ENCODE data around the gene FKBP14.
A peak's percentile ranks its signal among the peaks of the same experiment; 100 is the strongest.

Gene FKBP14

GRCh38 chr7:30026229-30027064, at the start of gene FKBP14:
Gene FKBP14 (minus strand): TSS chr7:30026702. CDS start chr7:30026508, 194 bp downstream.
- peak; percentile 95 for DNase-seq

GRCh38 chr7:30074422-30075030, 48.0 kb upstream of the FKBP14 start:
- peak; percentile 37 for DNase-seq

GRCh38 chr7:30072735-30073134, 46.2 kb upstream of the FKBP14 start:
- DNase-seq: no peak

- no peak for DNase-seq
Observed at GRCh38 chr7:30070052-30070451, 43.5 kb upstream of the FKBP14 start.

GRCh38 chr7:30069096-30069867, 42.8 kb upstream of the FKBP14 start:
- DNase-seq: no peak

GRCh38 chr7:30068117-30068516, 41.6 kb upstream of the FKBP14 start:
- no peak for DNase-seq

GRCh38 chr7:30066687-30067086, 40.2 kb upstream of the FKBP14 start:
- no peak for DNase-seq

GRCh38 chr7:30065746-30066145, 39.2 kb upstream of the FKBP14 start:
- no peak for DNase-seq

GRCh38 chr7:30062587-30062986, 36.1 kb upstream of the FKBP14 start:
- DNase-seq: peak; percentile 32

GRCh38 chr7:30061786-30062185, 35.3 kb upstream of the FKBP14 start:
- DNase-seq: peak; percentile 4

GRCh38 chr7:30057741-30058140, 31.2 kb upstream of the FKBP14 start:
- DNase-seq: no peak

- DNase-seq: no peak
Observed at GRCh38 chr7:30053068-30053467, 26.6 kb upstream of the FKBP14 start.

GRCh38 chr7:30049173-30049572, 22.7 kb upstream of the FKBP14 start:
- DNase-seq: no peak

GRCh38 chr7:30048582-30048981, 22.1 kb upstream of the FKBP14 start:
- no peak for DNase-seq

GRCh38 chr7:30047124-30047523, 20.6 kb upstream of the FKBP14 start:
- DNase-seq: no peak

GRCh38 chr7:30046127-30046770, 19.7 kb upstream of the FKBP14 start:
- DNase-seq: no peak

GRCh38 chr7:30041526-30042269, 15.2 kb upstream of the FKBP14 start:
- DNase-seq: no peak

- no peak for DNase-seq
Observed at GRCh38 chr7:30040938-30041337, 14.4 kb upstream of the FKBP14 start.

- no peak for DNase-seq
Observed at GRCh38 chr7:30038196-30038980, 11.9 kb upstream of the FKBP14 start.

GRCh38 chr7:30036220-30036619, 9.7 kb upstream of the FKBP14 start:
- DNase-seq: no peak

GRCh38 chr7:30034501-30034900, 8.0 kb upstream of the FKBP14 start:
- no peak for DNase-seq
